ENCODE results near the gene ITPR3.

Gene ITPR3

GRCh38 chr6:33705268-33705885, 84.3 kb downstream of the ITPR3 start:
- TF ChIP-seq YY1 (IDR thresholded peaks at IDR 0.05; ENCODE audit: low read depth) (no peak), EP300 (IDR thresholded peaks at IDR 0.05; ENCODE audit: borderline replicate concordance) (no peak), CREB1 (IDR thresholded peaks at IDR 0.05; ENCODE audit: low read depth) (no peak), REST (IDR thresholded peaks at IDR 0.05; ENCODE audit: low read depth) (no peak), ZBTB7A (IDR thresholded peaks at IDR 0.05; ENCODE audit: low read depth) (no peak), TCF12 (IDR thresholded peaks at IDR 0.05; ENCODE audit: low read depth) (no peak), EGR1 (IDR thresholded peaks at IDR 0.05) (no peak)
- TF ChIP-seq, protein P1, sequence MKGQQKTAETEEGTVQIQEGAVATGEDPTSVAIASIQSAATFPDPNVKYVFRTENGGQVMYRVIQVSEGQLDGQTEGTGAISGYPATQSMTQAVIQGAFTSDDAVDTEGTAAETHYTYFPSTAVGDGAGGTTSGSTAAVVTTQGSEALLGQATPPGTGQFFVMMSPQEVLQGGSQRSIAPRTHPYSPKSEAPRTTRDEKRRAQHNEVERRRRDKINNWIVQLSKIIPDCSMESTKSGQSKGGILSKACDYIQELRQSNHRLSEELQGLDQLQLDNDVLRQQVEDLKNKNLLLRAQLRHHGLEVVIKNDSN (IDR thresholded peaks at IDR 0.05): no peak

GRCh38 chr6:33705955-33706725, 85.0 kb downstream of the ITPR3 start:
- TF ChIP-seq, protein P2, sequence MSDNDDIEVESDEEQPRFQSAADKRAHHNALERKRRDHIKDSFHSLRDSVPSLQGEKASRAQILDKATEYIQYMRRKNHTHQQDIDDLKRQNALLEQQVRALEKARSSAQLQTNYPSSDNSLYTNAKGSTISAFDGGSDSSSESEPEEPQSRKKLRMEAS (IDR thresholded peaks at IDR 0.05): no peak
- TF ChIP-seq TEAD4 (IDR thresholded peaks at IDR 0.05) (no peak), REST (IDR thresholded peaks at IDR 0.05; ENCODE audit: low read depth) (no peak), NFIC (IDR thresholded peaks at IDR 0.05) (no peak), TCF12 (IDR thresholded peaks at IDR 0.05; ENCODE audit: low read depth) (no peak), ZBTB7A (IDR thresholded peaks at IDR 0.05; ENCODE audit: low read depth) (no peak), CREB1 (IDR thresholded peaks at IDR 0.05; ENCODE audit: low read depth) (no peak), RAD21 (IDR thresholded peaks at IDR 0.05; ENCODE audit: low read depth) (no peak), EP300 (IDR thresholded peaks at IDR 0.05; ENCODE audit: borderline replicate concordance) (no peak), TAF1 (IDR thresholded peaks at IDR 0.05; ENCODE audit: low read depth) (no peak), FOXM1 (IDR thresholded peaks at IDR 0.05; ENCODE audit: borderline replicate concordance, low read depth) (no peak), CEBPB (IDR thresholded peaks at IDR 0.05) (no peak)

GRCh38 chr6:33707771-33708170, 86.6 kb downstream of the ITPR3 start:
- no peak for TF ChIP-seq TAF1 (IDR thresholded peaks at IDR 0.05; ENCODE audit: low read depth)
- TF ChIP-seq ZBTB7A (IDR thresholded peaks at IDR 0.05; ENCODE audit: low read depth): no peak
- TF ChIP-seq, protein P1 (IDR thresholded peaks at IDR 0.05): no peak
- TF ChIP-seq FOXM1 (IDR thresholded peaks at IDR 0.05; ENCODE audit: borderline replicate concordance, low read depth): no peak
- no peak for TF ChIP-seq CEBPB (IDR thresholded peaks at IDR 0.05)
- TF ChIP-seq NFIC (IDR thresholded peaks at IDR 0.05): no peak

GRCh38 chr6:33708516-33709204, 87.5 kb downstream of the ITPR3 start:
- TF ChIP-seq RAD21 (IDR thresholded peaks at IDR 0.05; ENCODE audit: low read depth) (no peak), CEBPB (IDR thresholded peaks at IDR 0.05) (no peak), TAF1 (IDR thresholded peaks at IDR 0.05; ENCODE audit: low read depth) (no peak), ZBTB7A (IDR thresholded peaks at IDR 0.05; ENCODE audit: low read depth) (no peak), FOXM1 (IDR thresholded peaks at IDR 0.05; ENCODE audit: borderline replicate concordance, low read depth) (no peak), CREB1 (IDR thresholded peaks at IDR 0.05; ENCODE audit: low read depth) (no peak)

DNA sequence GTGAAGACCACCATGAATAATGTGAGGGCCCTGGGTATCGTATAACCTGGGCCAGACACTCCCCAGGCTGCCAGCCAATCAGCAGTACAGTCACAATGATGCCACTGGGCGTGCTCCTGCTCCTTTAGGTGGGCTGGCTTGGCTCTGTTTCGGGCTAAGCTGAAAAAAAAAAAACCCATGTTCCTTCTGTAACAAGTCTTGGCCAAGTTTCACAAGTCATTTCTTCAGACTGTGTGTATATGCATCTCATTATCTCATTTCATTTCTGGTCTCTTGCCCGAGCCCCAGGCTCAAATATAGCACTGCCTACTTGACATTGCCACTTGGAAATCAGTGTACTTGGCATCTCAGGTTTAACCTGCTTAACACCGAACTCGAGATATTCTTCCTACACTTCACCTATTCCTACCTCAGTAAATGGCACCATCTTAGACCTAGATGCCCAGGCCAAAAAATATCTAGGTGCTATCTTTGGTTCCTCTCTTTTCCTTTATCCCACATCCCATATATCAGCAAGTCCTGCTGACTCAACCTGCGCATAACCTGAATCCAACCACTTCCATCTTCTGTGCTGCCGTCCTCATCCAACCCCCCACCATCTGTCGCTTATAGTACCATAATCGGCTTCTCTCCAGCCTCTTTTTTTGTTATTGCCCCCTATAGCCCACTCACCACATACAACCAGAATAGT, 88.6 kb downstream of the ITPR3 start:
- no peak for TF ChIP-seq REST (IDR thresholded peaks at IDR 0.05; ENCODE audit: low read depth)
- no peak for TF ChIP-seq EP300 (IDR thresholded peaks at IDR 0.05; ENCODE audit: borderline replicate concordance)
- TF ChIP-seq FOXM1 (IDR thresholded peaks at IDR 0.05; ENCODE audit: borderline replicate concordance, low read depth): no peak
- TF ChIP-seq, protein P2 (IDR thresholded peaks at IDR 0.05): no peak
- TF ChIP-seq EGR1 (IDR thresholded peaks at IDR 0.05): no peak
- TF ChIP-seq NFIC (IDR thresholded peaks at IDR 0.05): no peak
- no peak for TF ChIP-seq TCF12 (IDR thresholded peaks at IDR 0.05; ENCODE audit: low read depth)
- TF ChIP-seq TAF1 (IDR thresholded peaks at IDR 0.05; ENCODE audit: low read depth): no peak
- no peak for TF ChIP-seq RAD21 (IDR thresholded peaks at IDR 0.05; ENCODE audit: low read depth)

All from Ishikawa (cell line).